ENCODE results near the gene RASD1.
"Not testable (repeated sequence)": the region's sequence is repeated elsewhere in the genome, so short reads cannot be mapped to it uniquely, and the experiment has no call there.

The RASD1 gene

DNA sequence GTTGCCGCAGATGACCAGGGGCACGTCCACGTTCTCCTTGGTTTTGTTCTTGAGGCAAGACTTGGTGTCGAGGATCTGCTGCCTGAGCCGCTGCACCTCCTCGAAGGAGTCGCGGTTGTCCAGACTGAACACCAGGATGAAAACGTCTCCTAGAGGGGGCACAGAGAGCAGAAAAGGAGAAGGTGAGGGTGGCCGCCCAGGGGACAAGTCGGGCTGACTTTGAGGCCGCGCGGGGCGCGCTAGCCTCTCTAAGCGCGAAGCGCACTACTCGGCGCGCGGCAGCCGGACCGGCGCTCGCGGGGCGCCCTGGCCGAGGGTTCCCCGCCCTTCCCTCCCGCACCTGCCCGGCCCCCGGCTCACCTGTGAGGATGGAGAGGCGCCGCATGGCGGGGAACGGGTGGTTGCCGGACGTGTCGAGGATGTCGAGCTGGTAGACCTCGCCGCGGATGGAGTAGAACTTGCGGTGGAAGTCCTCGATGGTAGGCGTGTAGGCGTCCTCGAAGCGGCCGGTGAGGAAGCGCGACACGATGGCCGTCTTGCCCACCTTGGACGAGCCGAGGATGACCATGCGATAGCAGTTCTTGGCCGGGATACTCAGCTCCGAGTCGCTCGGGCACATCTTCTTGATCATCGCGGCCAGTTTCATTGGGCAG lies 533 bp downstream of the RASD1 start:
- peak; percentile 38 to 49 for DNase-seq

DNA sequence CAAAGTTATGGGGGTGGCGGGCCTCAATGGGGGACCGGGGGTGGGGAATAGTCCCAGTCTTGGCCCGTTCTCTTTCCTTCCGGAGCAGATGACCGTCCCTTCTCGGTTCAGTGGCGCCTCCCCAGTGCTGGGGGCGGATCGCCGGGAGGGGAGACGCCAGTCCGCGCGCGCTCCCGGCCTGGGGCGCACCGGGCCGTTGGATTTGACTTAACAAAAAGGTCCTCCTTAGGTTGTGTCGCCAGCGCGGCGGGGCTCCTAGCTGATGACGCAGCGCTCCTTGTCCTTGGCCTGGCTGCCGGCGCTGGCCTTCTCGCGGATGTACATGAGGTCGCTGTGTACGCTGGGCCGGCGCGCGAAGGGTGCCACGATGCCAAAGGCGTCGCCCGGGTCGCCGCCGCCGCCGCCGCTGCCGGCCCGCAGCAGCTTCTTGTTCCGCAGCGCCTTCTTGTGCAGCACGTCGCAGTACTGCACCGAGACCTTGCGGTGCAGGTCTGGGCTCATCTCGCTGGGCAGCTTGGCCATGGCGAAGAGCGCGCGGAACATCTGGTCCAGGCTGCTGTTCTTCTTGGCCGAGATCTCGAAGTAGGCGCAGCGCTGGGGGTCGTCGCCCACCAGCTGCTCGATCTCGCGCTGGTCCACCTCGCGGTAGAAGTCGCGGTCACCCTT lies 1.2 kb downstream of the RASD1 start:
- peak; percentile 16 to 40 for DNase-seq

DNA sequence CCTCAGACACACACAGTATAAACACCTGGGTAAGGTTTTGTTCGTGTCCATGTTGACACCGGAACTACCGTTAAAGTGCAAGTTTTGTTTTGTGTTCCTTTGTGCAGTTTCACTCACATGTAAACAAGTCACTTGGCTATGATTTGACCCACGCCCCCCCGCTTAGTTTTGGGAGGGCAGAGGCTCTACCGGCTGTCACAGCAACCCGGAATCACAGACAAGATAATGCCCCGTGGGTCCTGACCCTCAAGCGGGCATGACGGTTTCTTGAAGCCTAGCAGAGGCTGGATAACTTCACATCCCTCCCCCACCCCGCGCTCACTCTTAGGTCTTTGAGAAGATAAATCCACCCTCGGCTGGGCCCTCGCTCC lies 1.7 kb downstream of the RASD1 start:
- DNase-seq, result no peak

DNA sequence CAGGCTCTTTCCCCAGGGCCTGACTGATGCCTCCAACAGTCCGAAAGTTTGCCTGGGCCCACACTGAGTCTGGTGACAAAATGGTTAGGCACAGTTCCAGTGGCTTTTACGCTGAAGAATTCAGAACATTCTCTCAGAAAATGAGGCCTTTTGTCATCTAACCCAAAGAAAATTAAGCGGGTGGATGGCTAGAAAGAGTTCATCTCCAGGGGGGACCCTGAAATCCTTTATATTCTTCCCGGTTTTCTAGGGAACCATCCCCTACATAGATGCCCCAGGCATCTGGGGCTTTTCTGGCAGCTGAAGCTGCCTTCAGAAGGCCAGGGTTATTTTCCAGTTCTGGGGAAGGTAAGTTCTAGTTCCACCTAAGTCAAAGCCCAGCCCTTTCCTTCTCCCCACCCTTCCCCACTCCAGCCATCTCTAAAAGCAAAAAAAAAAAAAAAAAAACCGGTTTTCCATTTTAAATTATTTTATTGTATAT lies 2.2 kb downstream of the RASD1 start:
- DNase-seq, result no peak

DNA sequence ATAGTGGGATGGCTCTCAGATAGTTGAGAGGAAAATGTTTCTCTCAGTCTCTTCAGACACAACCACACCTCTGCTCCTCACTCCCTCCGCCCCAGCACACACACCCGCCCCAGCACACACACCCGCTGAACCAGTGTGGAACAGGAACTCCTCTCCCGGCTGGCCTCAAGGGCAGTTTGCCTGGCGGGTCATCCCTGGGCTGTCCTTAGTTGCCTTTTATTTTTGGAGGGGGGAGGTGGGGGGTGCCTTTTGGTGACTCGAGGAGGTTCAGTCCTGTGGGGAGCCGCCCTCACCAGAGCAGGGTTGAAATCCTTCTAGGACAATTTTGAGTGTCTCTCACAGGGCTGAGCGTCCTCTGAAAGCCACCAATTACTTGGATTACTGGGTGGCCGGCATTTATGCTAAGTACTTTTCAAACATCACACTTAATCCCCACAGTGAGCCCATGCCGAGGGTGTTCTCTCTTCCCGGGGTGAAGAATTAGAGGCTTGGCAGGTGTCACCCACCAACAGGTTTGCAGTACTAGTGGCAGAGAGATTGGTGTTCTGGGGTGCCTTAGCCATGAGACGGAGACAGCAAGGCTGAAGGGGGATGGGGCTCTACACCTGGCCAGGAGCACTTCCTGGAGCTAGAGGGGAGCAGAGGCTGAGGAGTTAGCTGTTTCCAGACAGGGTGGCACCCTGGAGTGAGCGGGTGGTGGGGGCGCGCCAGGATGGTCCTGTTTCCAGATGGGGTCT lies 2.8 kb downstream of the RASD1 start:
- DNase-seq, result no peak

DNA sequence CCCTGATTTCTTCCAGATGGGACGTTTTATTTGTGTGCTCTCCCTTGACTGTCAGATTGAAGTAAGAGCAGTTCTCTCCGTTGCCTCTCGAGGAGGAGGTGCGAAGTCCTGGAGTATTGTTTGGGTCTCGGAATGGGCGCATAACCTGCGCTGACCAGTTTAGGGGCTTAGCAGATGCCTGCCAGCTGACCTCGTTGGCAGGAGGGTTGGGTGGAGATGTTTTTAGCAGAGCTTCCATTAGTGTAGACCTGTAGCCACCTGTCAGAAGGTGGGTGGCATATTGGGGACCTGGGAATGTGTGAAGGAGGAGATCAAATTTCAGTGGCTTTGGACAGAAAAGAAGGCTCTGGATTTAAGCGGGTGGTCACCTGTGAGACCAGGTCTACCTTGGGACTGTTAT lies 3.6 kb downstream of the RASD1 start:
- DNase-seq, result no peak

DNA sequence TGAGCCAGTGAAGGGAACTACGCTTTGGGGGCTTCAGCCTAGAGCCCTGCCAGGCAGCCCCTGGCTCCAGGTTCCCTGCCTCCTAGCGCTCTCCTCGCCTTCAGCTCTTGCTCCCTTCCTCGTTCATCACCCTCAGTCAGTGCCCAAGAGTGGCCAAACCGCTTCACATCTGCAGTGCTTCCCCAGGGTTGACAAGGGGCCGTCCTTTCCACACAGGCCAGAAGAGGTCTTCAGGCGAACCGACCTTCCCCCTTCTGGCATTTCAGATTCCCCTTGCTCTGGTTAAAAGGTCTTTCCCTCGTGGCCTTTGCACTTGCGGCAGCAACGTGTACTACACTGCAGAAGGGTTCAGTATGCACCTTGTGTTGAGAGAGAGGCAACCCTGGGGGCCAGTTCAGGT lies 4.1 kb downstream of the RASD1 start:
- no peak for DNase-seq

DNA sequence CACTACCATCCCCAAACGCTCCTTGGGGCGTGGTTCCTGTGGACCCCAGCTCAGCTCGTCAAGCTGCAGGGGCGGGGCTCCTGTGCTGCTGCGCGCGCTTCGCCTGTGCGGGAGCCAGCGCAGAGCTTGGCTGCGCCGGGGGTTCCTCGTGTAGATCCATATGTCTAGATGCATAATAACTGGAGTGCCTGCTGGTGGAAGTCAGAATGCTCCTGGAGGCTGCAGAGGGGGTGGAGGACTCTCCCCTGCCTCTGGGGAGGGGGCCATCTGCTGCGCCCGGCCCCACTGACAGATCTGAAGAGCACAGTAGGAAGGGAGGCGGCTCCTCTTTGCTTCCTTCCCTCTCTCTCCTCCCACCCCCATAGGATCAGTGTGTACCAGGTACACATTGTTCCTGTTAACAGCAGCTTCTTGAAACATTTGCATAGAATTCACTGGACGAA lies 4.6 kb downstream of the RASD1 start:
- DNase-seq, result no peak

DNA sequence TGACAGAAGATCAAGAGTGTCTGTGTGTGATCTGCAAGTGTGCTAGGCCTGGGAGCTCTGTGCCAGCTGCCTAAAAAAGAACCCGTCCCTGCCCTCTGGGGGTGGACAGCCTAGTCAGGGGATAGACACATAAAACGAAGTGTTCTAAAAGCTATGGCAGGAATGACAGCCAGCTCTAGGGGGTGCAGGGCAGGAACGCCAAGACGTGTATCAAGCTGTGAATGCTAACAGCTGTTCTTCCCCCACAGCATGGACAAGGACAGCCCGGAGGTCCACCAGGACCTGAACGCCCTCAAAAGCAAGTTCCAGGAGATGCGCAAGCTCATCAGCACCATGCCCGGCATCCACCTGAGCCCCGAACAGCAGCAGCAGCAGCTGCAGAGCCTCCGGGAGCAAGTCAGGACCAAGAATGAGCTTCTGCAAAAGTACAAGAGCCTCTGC lies 5.1 kb downstream of the RASD1 start:
- no peak for DNase-seq

DNA sequence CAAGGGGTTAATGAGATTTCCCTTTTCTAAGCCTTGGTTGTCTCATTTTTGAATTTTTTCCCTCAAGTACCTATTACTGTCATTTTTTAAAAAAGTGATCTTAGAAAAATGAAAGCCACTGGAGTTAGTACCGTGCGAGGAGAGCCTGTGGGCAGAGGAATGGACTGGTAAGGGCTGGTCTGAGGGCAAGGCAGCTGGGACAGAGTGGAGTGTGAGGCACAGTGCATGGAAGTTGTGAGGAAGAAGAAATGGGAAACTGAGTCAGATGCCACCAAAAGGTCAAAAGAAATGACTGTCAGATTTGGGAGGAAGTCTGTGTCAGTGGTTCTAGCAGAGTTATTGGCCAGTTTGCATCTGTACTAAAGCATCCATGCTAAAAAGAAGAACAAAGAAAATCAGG lies 8.2 kb downstream of the RASD1 start:
- DNase-seq, result no peak

DNA sequence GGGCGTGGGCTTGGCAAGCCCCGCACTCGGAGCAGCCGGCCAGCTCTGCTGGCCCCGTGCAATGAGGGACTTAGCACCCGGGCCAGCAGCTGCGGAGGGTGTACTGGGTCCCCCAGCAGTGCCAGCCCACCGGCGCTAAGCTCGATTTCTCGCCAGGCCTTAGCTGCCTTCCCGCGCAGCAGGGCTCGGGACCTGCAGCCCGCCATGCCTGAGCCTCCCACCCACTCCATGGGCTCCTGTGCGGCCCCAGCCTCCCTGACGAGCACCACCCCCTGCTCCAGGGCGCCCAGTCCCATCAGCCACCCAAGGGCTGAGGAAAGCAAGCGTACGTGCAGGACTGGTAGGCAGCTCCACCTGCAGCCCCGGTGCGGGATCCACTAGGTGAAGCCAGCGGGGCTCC lies 9.8 kb downstream of the RASD1 start:
- not testable (repeated sequence) for DNase-seq

DNA sequence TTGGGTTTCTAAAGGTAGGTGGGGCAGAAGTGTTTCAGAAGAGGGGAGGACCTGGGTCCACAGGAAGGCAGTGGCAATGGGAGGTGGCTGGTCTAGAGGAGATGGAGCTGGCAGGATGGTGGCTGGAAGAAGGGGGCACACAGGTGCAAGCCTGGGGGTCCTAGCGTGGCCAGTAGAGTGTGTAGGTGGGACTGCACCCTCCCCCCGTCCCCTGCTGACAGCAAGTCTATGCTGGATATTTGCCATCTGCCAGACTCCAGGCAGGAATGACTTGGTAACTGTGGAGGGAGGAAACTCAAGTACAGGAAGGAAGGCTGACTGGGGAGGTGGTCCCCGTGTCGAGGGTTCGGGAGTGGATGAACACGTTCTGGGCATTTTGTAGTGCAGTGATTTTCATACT lies 10.8 kb downstream of the RASD1 start:
- DNase-seq, result no peak

DNA sequence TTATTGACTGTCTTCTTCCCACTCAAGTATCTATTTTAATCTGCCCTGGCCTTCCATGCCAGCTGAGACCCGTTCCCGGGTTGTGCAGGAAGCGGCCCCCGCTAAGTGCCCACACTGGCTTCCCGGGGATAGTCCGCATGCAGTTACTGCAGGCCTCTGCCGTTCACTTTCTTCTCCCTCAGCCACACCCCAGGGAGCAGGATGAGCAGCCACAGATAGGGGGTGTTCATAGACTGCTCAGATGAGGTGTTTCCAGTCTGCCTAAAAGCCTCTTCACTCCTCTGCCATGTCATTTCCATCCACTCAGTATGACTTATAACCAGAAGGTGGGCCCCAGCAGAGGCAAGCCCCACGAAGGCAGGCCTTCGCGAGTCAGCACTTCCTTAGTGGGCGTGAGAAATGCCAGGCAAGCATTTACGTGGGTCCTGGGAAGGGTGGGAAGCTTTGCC lies 11.7 kb downstream of the RASD1 start:
- peak; percentile 55 to 68 for DNase-seq

DNA sequence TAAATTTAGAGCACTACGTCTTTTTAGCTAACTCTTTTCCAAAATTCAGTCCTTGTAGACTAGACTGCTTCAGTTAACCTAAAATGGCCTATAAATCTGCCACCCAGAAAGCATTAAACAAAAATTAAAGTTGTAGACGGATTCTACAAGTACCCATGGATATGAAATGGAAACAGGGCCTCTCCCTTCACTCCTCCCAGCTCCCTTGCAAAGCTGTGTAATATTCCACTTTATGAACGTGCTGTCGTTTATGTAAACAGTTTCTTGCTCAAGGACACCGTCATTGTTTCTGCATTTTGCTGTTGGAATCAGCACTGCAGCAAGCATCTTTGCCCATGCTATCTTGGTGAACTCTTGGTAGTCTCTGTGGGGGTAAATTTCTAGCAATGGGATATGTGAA lies 14.3 kb downstream of the RASD1 start:
- no peak for DNase-seq

DNA sequence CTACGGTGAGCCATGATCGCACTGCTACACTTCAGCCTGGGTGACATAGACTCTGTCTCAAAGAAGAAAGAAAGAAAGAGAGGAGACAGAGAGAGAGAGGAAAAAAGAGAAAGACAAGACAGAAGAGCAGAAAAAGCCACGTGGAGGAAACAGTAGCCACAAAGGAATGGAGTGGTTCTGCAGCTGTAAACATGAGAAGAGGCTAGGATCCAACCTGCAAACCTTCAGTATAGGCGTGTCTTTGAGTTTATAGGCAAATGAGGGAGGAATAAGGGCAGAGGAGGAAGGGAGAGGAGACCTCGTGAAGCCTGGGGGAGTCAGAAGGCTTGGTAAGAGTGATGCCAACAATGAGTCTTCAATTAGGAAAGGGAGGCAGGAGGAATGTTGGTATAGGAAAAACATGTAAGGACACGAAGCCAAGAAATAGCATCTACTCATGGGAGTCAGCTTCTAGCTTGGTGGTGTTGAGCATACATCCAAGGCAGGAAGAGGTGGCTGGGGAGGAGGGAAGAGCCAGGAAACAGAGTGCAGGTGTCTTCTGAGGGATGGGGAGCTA lies 15.5 kb downstream of the RASD1 start:
- DNase-seq, result no peak

DNA sequence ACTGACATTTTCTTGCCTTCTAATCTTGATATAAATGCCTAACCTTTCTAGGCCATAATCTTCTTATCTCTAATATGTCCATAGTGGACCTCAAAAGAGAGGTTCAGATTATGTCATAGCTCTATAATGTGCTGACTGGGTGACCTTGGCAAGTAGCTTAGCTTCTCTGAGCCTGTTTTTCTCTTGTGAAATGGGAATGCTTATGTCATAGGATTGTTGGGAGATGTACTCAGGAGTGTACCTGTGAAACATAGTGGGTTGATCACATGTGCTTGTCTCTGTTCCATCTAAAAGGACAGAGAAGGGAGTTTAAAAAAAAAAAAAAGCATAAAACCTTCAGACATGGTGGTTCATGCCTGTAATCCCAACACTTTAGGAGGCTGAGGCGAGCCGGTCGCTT lies 17.0 kb downstream of the RASD1 start:
- DNase-seq, result no peak

DNA sequence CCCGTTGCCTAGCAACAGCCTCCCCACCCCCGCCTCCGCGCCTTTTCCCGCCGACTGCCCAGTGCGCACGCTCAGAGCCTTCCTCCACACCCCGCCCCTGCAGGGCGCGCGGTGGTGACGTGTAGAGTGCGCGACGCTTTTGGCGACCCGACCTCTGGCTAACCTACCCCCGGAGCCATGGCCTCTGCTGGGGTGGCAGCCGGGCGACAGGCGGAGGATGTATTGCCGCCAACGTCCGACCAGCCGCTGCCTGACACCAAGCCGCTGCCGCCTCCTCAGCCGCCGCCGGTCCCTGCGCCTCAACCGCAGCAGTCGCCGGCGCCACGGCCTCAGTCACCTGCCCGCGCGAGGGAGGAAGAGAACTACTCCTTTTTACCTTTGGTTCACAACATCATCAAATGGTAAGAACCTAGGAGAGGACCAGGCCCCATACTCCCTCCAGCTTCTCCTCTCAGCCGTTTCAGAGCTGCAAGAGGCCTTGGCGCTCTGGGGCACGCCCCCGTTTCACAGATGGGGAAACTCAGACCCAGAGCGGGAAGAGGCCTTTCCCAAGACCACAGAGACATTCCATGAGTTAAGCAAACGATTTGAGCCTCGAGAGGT lies 19.2 kb downstream of the RASD1 start, which contains the start of gene MED9:
Gene MED9 (plus strand): TSS at position 136 of the 603 bp plus-strand sequence. CDS start 42 bp downstream, at position 178.
- peak; percentile 94 to 95 for DNase-seq

DNA sequence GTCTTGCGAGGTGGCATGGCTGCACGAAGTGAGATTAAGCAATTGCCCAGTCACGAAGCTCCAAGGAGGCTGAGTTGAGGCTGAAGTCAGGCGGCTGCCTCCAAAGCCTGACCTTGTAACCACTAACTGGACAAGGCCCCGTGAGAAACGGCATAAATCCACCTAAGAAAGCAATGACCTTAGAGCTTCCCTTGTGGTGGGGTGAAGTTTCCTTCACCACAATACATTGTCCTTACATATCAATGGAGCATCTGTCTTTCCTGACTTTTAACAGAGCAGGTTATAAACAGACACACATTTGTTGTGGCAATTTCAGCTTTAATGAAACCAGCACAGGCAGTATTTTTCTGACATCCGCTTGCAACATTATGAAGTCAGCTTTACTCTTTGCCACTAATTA lies 21.9 kb downstream of the RASD1 start:
- no peak for DNase-seq

DNA sequence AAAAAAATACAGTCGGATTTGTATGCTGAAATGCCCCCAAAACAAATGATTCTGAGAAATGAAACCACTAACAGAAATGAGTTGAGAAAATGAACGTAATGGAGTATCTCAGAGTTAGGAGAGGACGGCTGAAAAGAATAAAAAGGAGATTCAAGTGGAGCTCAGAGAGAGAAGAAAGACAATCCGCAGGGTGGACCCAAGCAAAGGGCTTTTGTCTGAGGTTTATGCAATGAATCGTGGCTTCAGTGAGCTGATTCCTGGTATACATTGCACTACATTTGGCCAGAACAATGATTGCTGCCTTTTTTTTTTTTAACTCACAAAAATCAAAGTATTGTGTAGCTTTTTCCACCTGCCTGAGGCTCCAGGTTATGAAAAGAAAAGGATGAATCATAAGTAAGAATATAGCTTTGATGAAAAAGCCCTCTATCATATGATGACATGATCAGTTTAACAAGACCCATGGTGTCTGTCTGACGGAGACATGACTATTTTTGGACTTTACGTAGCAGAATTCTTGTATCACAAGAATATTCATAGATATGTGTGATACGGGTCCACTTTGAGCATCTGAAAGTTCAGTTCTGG lies 23.8 kb downstream of the RASD1 start:
- DNase-seq, result no peak

DNA sequence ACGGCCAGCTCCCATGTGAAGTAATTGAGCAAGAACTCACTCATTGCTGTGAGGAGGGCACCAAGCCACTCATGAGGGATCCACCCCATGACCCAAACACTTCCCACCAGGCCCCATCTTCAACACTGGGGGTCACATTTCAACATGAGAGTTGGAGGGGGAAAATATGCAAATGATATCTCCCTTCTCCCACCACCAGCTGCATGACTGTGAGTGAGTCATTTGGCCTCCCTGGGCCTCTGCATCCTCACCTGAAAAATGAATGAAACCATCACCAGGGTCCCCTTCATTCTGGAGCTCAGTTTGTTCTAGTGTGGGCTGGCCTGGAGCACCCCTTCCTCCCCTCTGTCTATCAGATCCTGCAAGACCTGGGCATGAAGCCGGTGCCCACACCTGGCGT lies 26.2 kb downstream of the RASD1 start:
- DNase-seq, result no peak

DNA sequence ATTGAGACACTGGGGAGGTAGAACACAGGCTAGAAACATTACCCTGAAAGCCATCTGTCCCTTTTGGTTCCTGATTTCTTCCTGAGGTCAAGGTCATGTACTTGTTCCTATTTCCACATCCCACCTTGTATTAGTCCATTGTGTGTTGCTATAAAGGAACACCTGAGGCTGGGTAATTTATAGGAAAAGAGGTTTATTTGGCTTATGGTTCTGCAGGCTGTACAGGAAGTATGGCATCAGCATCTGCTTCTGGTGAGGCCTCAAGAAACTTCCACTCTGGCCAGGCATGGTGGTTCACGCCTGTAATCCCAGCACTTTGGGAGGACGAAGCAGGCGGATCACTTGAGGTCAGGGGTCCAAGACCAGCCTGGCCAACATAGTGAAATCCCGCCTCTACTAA lies 26.8 kb downstream of the RASD1 start:
- no peak for DNase-seq

DNA sequence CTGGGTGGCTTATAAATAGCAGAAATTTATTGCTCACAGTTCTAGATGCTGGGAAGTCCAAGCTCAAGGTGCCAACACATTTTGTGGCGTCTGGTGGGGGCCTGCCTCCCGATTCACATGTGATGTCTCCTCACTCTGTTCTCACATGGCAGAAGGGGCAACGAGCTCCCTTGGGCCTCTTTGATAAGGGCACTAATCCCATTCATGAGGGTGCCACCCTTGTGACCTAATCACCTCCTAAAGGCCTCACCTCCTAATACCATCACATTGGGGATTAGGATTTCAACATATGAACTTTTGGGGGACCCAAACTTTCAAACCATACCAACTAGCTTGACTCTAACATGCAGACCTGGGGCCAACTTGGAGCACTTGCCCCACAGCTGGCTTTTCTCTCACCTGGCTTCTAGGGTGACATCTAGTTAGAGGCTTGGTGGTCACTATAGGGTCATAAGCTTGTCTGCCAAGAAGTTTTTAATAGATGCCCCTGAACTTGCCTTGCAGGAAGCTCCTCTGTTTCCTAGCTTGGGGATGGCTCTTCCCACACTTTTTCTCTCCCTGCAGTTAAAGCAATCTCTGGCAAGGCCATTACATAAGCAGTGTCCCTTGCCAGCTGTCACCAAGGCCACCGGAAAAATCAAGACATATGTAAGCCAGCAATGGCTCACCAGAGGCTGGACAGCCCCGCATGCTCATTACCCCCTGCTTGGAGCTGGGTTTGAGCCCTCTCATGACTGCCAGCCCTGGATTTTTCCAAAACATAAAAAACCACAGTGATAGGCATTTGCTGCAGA lies 27.8 kb downstream of the RASD1 start:
- DNase-seq, result no peak
